HG03060 (cell line): ENCODE data around the gene GRM8.
"Not testable (repeated sequence)": the region's sequence is repeated elsewhere in the genome, so short reads cannot be mapped to it uniquely, and the experiment has no call there.

ENCODE experiments used
- ATAC-seq: cut with Tn5 transposase; IDR thresholded peaks from one replicate; pipeline ENCODE4 v1.9.1; 2021; ENCODE audit warnings: low read depth, moderate number of reproducible peaks; ENCODE audit not compliant: unreplicated experiment

GRM8 gene

DNA sequence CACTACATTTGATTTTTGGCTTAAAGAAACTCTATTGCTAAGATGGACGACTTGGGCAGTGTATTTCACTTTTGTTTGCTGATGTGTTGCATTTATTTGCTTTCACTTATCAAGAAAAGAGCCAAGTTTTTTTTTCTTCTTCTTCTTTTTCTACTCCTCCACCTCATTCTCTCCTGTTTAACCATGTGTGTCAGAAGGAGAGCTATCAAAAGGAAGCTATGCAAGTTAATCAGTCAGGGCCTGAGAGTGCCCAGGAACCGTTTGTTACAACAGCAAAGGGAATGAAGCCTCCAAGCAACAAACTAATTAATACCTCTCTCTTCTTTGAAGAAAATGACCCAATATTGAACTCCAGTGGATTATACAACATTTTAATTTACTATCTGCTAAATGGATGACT, 299.3 kb downstream of the GRM8 start:
- ATAC-seq = no peak

- peak; percentile 66 for ATAC-seq
These were observed 304.1 kb downstream of the GRM8 start for GRCh38 chr7:126948664-126949063.

GRCh38 chr7:126940723-126941307, 311.9 kb downstream of the GRM8 start:
- no peak for ATAC-seq

GRCh38 chr7:126937171-126937570, 315.6 kb downstream of the GRM8 start:
- ATAC-seq = no peak

GRCh38 chr7:126931581-126931980, 321.2 kb downstream of the GRM8 start:
- no peak for ATAC-seq

- ATAC-seq = no peak
These were observed 322.6 kb downstream of the GRM8 start for GRCh38 chr7:126930166-126930565.

- no peak for ATAC-seq
These were observed 328.3 kb downstream of the GRM8 start for GRCh38 chr7:126924477-126924876.

GRCh38 chr7:126911627-126912026, 341.1 kb downstream of the GRM8 start:
- ATAC-seq = peak; percentile 51

GRCh38 chr7:126908564-126908963, 344.2 kb downstream of the GRM8 start:
- ATAC-seq = not testable (repeated sequence)

DNA sequence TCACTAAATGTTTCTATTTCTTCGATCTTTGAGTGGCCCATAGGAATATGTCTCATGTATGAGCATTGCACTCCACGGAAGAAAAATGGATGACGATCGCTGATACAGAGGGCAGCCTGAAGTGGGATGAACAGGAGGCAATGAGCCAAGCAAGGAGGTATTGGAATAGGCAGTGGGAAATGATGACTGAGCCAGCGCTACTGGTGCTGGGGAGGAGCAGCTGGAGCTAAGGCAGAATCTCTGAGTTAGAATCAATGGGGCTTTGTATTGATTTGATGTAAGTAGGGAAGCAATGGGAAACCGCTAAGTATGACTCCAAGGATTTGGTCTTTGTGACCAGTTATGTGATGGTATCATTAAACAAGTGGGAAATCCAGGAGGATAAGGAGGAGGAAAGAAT, 345.1 kb downstream of the GRM8 start:
- not testable (repeated sequence) for ATAC-seq

DNA sequence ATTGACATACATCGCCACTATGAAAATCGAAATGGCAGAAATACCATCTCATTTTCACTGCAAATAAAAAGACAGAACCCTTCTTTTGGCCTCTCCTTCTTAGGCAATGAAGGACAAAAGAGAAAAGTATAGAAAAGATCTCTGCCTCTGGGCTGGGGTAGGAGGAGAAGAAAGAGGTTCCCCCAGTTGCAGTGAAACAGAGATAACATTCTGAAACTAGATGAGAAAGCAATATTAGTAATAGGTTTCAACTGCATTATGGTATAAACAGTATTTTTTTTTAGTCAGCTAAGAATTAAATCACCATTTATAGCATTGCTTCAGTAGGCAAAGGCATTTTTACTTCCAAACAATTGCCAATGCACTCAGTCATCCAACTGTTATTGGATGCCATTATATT, 347.5 kb downstream of the GRM8 start:
- ATAC-seq = not testable (repeated sequence)

DNA sequence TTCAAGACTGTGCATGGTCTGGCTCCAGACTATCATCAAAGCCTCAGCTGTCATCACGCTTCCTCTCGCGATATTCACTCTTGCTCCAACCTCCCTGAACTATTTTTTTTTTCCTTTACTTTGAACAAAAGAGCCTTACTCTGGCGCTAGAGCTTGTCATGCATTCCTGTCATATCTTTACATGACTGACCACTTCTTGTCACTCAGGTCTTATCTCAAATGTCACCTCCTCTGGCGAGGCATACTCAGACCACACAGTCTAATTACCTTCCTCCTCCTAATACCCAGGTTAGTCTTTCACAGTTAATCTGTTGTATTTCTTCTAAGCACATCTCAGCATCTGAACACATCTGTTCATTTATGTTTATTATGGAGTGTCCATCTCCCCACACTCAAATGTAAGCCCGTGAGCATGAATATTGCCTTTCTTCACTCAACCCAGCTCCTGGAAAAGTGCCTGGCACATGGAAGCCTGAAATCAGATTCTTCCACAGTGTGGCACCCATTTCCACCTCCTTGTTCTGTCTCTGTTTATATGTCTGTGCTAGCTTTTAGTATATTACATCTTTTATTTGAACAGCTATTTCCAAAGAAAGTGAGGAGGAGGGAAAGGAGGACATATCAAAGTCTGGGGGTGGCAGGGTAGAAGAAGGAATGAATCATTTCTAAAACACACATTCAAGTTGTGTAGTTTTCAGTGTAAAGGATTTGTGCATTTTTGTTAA, 351.5 kb downstream of the GRM8 start:
- not testable (repeated sequence) for ATAC-seq

GRCh38 chr7:126887980-126888379, 364.8 kb downstream of the GRM8 start:
- ATAC-seq = not testable (repeated sequence)

DNA sequence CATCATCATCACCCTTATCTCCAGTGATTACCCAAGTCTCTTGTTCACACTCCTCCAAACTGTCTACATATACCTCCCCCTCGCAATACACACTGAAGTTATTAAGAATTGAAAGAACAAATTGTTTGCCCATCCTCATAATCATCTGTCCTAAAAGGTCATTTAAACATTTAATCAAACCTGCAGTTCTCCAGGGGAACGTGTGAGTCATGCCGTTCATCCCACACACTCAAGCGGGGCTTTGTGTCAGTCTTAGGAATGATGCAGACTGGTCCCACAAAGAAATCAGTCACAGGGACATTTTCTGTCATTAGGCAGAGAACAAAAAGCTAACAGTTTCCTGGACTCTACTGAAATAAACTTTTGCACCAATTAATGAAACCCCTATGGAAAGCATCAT, 365.2 kb downstream of the GRM8 start:
- ATAC-seq = not testable (repeated sequence)

DNA sequence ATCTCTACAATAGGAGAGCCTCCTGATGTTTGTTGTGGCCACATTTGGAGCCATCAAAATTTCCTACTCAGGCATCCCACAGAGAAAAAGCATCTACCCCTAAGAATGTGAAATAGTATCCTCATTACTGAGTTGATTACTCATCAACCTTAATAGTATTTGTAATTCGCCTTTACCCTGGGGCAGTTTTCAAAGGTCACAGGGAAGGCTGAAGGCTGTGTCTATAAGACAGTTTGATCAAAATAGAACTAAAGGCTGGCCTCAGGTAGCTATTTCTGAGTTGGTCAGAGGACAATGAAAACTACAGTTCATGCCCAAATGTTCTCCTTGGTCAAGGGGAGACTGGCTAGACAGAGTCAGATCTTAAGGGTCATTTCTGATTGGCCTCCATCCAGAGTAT, 370.0 kb downstream of the GRM8 start:
- ATAC-seq = not testable (repeated sequence)

GRCh38 chr7:126881908-126882307, 370.8 kb downstream of the GRM8 start:
- not testable (repeated sequence) for ATAC-seq

DNA sequence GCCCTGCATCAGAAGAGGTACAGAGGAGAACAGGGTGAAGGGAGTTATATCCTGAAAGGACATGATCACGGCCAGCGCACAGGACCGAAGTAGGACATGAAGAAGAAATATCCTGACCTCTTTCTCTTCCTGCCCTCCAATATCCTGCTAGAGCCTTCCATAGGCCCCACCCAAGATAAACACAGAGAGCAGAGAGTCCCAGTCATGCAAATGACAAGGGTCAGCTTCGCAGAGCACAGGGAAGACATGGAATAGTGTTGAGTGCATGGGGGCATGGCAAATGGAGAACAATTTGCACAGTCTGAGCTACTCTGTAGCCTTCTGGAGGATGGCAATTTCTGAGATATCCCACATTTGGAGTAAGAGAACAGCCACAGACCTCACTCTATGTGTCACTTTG, 371.4 kb downstream of the GRM8 start:
- ATAC-seq = no peak

GRCh38 chr7:126876536-126876935, 376.2 kb downstream of the GRM8 start:
- ATAC-seq = not testable (repeated sequence)

DNA sequence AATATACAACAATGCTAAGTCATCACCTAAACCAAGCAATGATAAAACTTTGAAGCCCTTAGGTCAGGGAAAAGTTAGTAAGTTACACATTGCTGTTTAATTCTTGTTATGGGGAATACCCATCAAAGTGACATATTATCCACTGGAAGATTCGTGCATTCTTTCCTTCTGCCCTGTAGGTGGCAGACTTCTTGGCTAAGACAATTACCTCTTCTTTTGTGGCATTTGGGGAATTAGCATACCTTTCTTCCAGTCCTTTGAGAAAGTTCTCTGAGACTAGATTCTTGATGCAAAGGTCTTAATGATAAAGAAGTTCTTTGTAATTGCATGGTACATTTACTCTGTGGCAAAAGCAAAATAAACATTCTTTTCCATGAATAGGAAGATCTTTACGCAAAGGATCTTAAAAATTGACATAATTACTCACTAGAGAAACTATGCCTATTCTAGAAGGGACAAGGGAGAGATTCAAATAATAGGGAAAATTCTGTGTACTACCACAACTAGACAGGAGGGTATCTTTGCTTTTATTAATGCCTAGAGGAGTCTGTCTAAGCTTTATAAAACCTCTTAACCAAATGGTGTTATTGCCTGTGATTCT, 395.9 kb downstream of the GRM8 start:
- ATAC-seq = peak; percentile 52

DNA sequence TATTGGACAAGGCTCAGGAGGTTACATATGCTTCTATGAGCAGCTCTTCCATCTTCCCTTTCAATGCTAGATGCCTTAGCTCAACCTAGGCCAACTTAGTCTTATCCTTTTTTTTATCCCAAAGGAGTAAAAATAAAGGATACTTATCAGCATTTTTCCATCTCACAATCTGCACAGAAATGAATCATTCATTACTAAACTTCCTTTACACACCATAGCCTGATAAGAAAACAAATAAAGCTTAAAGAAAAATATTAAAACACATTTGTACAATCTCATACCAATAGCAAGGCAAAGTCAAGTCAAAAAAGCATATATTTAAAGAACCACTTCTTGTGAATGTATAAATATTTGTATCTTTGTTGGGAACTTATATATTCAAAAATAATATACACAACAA, 407.4 kb downstream of the GRM8 start:
- ATAC-seq = no peak

- ATAC-seq = no peak
These were observed 408.9 kb downstream of the GRM8 start for GRCh38 chr7:126843883-126844282.

DNA sequence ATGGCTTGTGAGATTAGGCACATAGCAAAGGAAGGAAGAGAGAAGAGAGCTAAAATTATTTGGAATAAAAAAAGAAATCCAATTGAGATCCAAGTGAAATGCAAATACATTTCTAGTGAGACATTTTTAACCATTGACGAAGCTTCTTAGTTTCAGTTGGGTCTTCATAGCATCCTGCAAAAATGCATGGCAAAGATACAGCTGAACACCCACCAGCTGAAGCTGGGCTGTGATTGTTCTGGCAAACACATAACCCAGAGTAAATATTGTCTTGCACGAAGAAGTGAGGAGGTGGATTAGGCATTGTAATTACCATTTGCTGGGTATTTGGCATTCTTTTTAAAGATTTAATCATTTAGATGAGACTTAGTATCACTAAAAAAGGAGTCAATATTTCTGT, 409.4 kb downstream of the GRM8 start:
- ATAC-seq = no peak
